CD4-positive, alpha-beta T cell treated with Interleukin-6 at 100 ng/mL for 8 hours (primary cell): ENCODE data around the gene WDR20.
A peak's percentile ranks its signal among the peaks of the same experiment; 100 is the strongest.
"Not testable (repeated sequence)": the region's sequence is repeated elsewhere in the genome, so short reads cannot be mapped to it uniquely, and the experiment has no call there.

Experiments
- DNase-seq: peaks from one replicate; pipeline ENCODE4 v3.0.0-alpha.2; 2020; ENCODE audit warnings: mixed read lengths, low spot score

The WDR20 gene

GRCh38 chr14:102139286-102140026, at the start of gene WDR20:
TSS of gene WDR20 (plus strand) at chr14:102139897. CDS start at chr14:102139924, 27 bp downstream.
- DNase-seq = peak; percentile 99

GRCh38 chr14:102090713-102091112, 49.0 kb upstream of the WDR20 start:
- DNase-seq = no peak

GRCh38 chr14:102092806-102093205, 46.9 kb upstream of the WDR20 start:
- no peak for DNase-seq

- DNase-seq = no peak
Measured at GRCh38 chr14:102094101-102094500, 45.6 kb upstream of the WDR20 start.

- DNase-seq = no peak
Measured at GRCh38 chr14:102095231-102095870, 44.3 kb upstream of the WDR20 start.

GRCh38 chr14:102095871-102096568, 43.7 kb upstream of the WDR20 start:
- DNase-seq = no peak

GRCh38 chr14:102096569-102097188, 43.0 kb upstream of the WDR20 start:
- DNase-seq = peak; percentile 67

- DNase-seq = no peak
Measured at GRCh38 chr14:102097441-102098135, 42.1 kb upstream of the WDR20 start.

- no peak for DNase-seq
Measured at GRCh38 chr14:102103062-102103695, 36.5 kb upstream of the WDR20 start.

GRCh38 chr14:102105369-102105768, 34.3 kb upstream of the WDR20 start:
- no peak for DNase-seq

- DNase-seq = not testable (repeated sequence)
Measured at GRCh38 chr14:102109332-102109731, 30.4 kb upstream of the WDR20 start.

- no peak for DNase-seq
Measured at GRCh38 chr14:102111101-102111500, 28.6 kb upstream of the WDR20 start.

GRCh38 chr14:102116361-102117180, 23.1 kb upstream of the WDR20 start:
- no peak for DNase-seq

- DNase-seq = no peak
Measured at GRCh38 chr14:102117852-102118251, 21.8 kb upstream of the WDR20 start.

GRCh38 chr14:102120888-102121287, 18.8 kb upstream of the WDR20 start:
- DNase-seq = no peak

- DNase-seq = no peak
Measured at GRCh38 chr14:102121567-102121966, 18.1 kb upstream of the WDR20 start.

- no peak for DNase-seq
Measured at GRCh38 chr14:102124419-102124818, 15.3 kb upstream of the WDR20 start.

- no peak for DNase-seq
Measured at GRCh38 chr14:102125546-102125945, 14.2 kb upstream of the WDR20 start.

- DNase-seq = no peak
Measured at GRCh38 chr14:102126807-102127455, 12.8 kb upstream of the WDR20 start.

- no peak for DNase-seq
Measured at GRCh38 chr14:102131741-102132140, 8.0 kb upstream of the WDR20 start.
